ENCODE data around the gene ABLIM1.

DNA sequence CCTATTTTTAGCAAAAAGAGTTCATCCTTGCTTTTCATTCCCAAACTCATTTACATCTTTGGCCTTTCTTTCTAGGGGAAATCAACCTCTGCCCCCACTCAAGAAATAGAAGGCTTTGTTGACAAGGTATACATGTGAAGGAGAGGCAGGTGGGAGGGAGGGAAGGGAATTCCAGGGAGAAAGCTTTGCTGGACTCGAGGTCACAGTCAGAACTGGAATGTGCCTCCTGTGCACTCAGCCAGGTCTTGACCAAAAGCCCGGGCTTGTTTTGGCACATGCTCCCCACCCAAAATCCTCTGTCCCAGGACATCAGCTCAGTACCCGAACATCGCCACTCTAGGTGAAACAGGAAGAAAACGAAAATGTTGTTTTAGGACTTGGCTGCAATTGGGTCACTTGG lies 61.3 kb downstream of the ABLIM1 start:
- TF ChIP-seq, protein P1, sequence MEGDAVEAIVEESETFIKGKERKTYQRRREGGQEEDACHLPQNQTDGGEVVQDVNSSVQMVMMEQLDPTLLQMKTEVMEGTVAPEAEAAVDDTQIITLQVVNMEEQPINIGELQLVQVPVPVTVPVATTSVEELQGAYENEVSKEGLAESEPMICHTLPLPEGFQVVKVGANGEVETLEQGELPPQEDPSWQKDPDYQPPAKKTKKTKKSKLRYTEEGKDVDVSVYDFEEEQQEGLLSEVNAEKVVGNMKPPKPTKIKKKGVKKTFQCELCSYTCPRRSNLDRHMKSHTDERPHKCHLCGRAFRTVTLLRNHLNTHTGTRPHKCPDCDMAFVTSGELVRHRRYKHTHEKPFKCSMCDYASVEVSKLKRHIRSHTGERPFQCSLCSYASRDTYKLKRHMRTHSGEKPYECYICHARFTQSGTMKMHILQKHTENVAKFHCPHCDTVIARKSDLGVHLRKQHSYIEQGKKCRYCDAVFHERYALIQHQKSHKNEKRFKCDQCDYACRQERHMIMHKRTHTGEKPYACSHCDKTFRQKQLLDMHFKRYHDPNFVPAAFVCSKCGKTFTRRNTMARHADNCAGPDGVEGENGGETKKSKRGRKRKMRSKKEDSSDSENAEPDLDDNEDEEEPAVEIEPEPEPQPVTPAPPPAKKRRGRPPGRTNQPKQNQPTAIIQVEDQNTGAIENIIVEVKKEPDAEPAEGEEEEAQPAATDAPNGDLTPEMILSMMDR (IDR thresholded peaks at IDR 0.05) = no peak
- TF ChIP-seq POLR2A (IDR thresholded peaks at IDR 0.05) = no peak
